ENCODE data around the gene CXCR1. TPM values are rescaled to one million over a fixed set of nuclear protein-coding genes. Genes with fewer than 3 reads are reported as not detected.
"Not testable (repeated sequence)": the region's sequence is repeated elsewhere in the genome, so short reads cannot be mapped to it uniquely, and the experiment has no call there.

Gene CXCR1
- total RNA-seq, 1 donor from 2014 or later: under 0.01 TPM

DNA sequence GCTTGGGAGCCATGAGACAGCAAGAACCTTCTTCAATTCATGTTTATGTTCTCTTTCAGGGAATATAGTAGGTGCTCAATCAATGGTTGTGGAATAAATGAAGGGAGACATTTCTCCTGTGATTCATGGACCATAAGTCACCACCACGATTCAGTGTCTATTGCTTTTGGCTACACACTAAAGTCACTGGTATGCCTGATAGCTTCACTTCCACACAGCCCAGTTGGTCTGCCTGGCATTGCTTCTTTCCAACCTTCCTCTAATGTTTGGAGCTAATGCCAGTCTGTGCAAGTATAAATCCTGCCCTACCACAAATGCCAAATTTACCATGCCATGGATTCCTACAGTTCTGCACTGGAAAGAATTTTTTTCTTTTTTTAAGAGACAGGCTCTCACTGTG lies 1.3 kb upstream of the CXCR1 start:
- no peak for DNase-seq (ENCODE audit: low spot score in 2 of 2)

DNA sequence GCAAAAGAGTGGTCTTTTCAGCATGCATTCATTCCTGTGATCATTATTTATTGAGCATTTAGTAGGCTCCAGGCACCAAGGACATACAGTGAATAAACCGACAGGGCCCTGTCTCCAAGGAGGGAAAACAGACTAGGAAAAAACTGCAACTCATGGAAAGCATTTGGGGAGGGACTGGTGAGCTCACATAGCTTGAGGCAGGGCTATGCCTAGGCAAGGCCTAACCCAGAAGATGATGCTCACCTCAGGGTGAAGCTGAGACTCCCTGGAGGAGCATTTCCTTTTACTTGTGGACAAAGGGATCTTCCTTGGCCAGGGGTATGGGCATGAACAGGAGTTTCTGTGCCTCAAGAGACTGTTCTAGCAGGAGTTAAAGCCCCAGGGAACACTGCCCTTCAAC lies 3.9 kb downstream of the CXCR1 start:
- DNase-seq (ENCODE audit: low spot score in 2 of 2) (no peak), FAIRE-seq (no peak)

More for the DNA sequence above, 1.3 kb upstream of the CXCR1 start:
- FAIRE-seq: no peak

DNA sequence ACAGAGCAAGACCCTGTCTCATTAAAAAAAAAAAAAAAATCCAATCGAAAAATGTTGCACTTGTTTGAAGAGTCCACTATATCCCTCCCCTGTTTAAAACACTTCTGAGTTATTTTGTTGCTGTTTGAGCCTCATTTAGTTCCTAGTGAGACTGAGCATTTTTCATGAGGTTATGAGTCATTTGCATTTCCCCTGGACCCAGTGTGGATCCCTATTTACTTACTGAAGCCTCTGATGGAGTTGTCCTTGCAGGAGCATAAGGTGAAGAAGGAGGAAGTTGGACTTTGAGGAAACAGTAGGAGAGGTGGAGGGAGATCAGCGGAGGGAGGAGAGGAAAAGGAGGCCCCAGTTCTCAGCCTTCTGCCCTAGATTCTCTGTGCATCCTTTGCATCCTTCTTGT lies 5.1 kb downstream of the CXCR1 start:
- FAIRE-seq: no peak
- DNase-seq (ENCODE audit: low spot score in 2 of 2): no peak

DNA sequence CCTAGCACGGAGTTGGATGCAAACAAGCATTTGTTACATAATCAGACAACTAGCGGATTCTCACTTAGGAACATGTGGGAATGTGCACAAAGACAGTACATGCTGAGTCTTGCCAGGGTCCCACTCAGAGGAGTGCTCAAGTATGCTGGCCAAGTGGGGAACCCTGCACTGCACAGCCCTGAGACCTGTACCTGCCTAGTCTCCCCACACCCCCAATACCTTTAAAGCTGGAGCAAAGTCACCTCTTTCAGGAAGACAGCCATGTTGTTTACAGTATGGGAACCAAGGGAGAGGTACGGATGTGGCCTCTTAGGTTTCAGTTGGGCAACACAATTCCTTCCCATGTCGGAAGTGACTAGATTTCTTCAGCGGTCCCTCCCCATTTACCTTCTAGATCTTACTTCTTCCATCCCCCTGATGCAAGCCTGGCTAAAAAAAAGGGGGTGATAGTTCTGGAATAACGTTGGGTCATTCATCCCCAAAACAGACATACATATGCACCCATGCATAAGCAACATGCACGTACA lies 10.7 kb downstream of the CXCR1 start:
- no peak for DNase-seq (ENCODE audit: low spot score in 2 of 2)
- no peak for FAIRE-seq

DNA sequence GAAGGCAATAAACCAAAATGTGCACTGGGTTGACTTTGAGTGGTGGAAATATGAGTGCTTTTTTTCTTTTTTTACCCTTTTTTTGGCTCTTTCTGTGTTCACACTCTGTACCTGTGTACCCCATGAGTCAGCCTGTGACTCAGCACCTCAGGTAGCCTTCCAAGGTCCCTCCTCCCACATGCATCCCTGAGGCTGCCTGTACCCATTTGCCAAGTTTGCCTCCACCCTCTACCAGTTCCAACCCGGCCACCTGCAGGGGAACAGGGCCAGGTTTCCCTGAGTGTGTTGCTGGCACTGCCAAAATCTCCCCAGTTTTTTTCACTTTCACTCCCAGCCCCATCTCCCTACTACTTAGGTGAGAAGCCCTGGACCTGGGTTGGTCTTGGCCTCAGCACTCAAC lies 14.0 kb downstream of the CXCR1 start:
- no peak for FAIRE-seq

DNA sequence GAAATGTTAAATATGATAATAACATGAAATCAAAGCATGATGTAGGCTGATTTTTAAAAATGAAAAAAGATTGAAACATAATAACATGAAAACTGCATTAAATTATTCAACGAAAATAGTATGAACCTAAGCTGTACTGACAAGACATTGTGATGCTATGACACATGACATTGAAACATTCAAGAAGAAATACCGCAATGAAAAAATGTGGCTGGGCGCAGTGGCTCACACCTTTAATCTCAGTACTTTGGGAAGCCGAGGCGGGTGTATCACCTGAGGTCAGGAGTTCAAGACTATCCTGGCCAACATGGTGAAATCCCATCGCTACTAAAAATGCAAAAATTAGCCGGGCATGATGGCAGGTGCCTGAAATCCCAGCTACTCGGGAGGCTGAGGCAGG lies 14.6 kb downstream of the CXCR1 start:
- DNase-seq (ENCODE audit: low spot score in 2 of 2) (no peak), FAIRE-seq (no peak)

More for the DNA sequence above, 14.0 kb downstream of the CXCR1 start:
- no peak for DNase-seq (ENCODE audit: low spot score in 2 of 2)

DNA sequence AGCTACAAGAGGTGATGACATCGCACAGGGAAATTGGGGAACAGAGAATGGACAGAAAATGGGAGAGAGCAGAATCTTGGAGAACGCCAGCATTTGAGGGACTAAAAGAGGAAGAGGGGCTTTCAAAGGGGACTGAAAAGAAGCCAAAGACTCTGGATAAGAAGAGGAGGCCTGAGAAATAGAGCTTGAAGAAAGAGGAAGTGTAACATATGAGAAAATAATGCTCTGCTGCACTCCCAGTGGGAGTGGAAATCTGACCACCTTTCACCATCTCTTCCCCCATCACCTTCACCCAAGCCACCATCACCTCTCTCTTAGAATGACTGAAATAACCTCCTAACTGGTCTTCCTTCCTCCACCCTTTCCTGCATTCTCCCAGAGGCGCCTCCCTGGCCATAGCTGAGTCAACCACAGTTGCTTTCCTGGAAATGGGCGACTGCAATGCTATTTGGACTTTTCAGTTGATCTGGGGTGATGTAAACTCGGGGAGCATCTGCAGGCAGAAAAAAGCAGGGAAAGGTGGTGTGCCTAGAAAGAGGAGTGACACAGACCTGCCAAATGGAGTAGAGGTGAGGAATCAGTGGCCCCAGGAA lies 16.8 kb downstream of the CXCR1 start:
- FAIRE-seq (no peak), DNase-seq (ENCODE audit: low spot score in 2 of 2) (no peak)

DNA sequence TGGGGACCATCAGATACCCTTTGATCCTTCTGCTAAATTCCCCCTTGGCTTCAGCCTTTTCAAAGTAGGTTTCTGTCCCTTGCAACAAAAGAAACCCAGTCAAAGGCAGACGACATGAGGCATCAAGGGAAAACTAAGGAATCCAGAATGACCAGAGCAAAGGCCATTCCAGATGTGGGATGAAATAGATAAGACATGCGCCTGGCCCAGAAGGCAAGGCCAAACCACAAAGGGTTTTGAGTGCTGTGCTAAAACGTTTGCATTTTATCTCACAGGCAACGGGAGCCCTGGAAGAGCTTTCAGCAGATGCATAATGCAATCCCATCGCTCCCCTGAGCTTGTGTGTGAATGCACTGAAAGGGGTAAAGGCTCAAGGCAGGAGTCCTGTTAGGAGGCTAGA lies 17.7 kb downstream of the CXCR1 start:
- no peak for FAIRE-seq

DNA sequence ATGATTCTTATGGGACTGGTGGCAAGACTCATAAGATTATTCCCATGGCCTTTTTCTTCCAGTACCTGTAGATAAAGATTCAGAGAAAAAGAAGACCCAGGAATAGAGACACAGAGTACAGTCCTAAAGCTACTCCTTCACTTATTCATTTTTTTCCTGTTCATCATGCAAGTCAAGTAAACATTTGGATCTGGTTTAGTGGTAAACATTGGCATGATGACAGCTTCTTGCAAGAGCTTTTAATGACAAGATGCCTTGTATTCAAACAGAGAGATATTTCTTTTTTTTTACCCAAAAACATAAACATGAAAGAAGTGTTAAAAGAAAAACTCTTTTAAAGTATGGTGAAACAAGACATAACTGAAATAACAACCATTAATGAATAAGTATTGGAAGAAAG lies 20.7 kb downstream of the CXCR1 start:
- FAIRE-seq (no peak), DNase-seq (ENCODE audit: low spot score in 2 of 2) (no peak)

More for the DNA sequence above, 17.7 kb downstream of the CXCR1 start:
- no peak for DNase-seq (ENCODE audit: low spot score in 2 of 2)

DNA sequence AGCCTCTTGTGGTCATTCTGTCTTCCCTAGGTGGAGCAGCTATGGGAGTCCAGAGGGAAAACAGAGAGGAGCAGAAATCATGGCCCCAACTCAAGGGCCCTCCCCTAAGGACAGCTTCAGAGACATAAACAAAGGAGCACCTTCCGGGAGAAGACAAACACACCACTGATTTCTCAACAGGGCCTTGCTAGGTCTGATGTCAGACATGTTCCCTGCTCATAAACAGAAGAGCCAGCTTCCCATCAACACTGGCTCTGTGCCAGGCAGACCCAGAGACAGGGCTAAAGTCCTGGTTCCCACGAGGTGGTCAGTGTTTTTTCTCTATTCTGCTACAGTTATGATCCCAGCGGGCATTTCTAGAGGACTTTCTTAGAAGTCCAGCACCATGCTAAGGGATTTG lies 21.6 kb downstream of the CXCR1 start:
- FAIRE-seq: no peak

DNA sequence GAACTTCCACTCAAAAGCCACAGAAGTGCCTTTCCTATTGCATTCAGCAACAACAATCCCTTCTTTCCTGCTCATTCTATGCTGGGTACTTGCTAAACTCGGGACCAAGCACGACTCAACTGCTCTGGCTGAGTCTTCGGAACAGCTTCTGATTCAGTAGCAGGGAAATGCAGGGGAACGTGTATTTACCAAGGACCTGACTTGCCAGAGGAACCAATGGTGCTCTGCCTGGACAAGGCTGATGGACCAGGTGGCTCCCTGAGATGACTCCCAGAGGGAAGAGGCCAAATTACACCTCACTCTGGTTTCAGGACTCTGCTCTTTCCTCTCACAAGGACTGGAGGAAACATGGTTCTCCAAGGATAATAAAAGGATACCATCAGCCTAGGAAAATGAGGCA lies 28.7 kb downstream of the CXCR1 start:
- DNase-seq (ENCODE audit: low spot score in 2 of 2) (no peak), FAIRE-seq (no peak)

More for the DNA sequence above, 21.6 kb downstream of the CXCR1 start:
- DNase-seq (ENCODE audit: low spot score in 2 of 2): no peak

DNA sequence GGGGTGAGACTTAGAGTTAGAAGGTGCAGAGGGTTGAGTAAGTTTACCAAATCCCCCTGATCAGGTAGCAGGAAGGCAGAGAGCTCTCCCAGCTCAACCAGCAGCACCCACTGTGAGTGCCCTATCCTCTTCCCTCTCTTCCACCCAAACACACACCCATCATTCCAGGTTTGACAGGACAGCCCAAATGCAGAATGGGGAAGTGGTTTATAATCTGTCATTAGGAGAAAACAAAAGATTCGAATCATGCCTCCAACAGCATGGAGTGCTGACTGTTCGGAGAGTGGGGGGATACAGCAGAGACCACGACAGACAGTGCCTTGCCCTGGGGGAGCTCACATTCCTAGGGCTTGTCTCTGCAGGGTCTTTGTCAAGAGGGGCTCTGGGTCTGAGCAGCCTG lies 29.2 kb downstream of the CXCR1 start:
- DNase-seq (ENCODE audit: low spot score in 2 of 2) (no peak), FAIRE-seq (no peak)

DNA sequence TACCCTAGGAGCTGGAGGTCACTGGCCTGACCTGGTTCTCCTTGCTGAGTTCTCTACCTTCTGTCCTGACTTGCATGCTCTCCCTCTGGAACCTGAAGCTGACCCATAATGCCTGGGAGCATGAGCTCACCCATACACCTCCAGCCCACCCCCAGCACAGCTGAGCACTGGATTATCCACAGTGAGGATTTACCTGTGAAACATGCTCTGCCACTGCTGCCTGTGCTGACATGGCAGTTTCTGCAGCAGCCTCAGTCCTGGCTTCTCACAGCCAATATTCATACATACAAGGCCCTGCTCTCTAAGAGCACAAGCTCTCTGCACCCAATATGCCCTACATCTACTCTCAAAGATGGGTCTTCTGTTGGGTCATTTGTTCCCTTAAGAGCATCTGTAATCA lies 35.9 kb downstream of the CXCR1 start:
- DNase-seq (ENCODE audit: low spot score in 2 of 2) (no peak), FAIRE-seq (no peak)

DNA sequence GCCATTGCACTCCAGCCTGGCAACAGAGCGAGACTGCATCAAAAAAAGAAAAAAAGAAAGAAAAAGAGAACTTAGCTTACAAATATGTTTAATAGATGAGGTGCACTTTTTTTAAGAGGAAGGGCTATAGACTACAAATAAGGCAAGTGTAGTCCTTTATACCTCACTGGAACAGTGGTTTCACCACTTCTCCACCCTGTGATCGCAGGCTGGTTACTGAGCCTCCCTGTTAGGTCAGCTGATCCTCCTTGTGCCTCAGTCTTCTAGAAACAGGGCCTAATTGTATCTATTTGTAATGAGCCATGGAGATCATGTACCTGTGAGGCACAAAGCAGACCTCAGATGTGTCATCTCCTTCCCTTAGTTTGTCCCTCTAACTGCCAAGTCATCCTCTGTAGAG lies 36.4 kb downstream of the CXCR1 start:
- FAIRE-seq (no peak), DNase-seq (ENCODE audit: low spot score in 2 of 2) (no peak)

DNA sequence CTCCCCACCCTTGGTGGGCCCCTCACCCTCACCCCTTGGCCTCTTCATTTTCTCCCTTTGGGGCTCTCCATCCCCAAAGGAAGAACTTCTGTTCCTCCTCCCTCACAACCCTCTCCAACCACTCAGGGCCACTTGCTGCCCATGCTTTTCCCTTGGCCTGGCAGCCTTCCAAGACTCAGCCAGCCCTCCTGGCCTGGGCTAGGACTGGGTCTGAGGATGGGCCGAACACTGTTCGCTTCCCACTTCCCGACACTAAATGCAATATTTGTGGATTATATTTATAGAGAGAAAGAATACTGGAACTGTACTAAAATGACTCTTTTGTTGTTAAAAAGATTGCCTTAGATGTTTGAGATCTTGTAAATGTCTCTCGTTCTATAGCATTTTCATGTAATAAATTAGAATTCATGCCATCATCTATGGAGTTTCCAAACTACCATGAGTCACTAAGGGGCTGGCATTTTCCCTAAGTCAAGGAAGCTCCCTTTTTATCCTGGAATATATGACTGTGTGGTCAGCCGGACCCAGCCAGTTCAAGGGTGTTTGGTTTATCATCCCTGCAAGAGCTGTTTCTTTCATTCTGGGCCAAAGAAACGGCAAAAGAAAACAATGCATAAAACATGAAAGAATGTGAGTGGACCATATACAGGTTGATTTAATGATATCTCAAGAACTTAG lies 37.2 kb downstream of the CXCR1 start:
- DNase-seq (ENCODE audit: low spot score in 2 of 2) (no peak), FAIRE-seq (no peak)

DNA sequence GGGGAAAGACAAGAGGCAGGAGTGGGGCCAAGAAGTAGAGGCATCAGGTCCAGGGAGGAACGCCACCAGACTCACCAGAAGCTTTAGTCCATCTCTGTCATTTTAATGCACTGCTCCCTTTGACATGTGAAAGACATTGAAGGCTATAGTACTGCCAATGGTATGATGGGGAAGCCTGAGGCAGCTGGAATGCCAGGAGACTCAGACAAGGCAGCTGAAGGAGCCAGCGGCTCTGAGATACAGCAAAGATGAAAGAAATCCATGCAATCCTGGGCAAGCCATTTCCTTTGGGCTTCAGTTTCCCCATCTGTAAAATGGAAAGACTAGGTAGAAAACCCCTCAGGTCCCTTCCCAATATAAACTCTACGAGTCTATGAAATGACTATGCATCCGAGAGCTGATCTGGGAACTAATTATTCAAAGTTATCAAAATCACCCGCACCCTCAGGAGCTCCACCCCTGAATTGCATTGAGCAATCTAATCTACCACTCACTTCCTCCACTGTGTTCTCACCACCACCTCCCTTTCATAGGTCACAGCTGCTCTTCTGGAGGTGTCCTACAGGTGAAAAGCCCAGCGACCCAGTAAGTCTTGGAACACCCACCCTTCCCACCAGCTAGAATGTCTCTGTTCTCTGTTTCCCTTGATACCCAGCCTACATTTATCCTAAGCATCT lies 37.8 kb downstream of the CXCR1 start:
- FAIRE-seq (no peak), DNase-seq (ENCODE audit: low spot score in 2 of 2) (no peak)

DNA sequence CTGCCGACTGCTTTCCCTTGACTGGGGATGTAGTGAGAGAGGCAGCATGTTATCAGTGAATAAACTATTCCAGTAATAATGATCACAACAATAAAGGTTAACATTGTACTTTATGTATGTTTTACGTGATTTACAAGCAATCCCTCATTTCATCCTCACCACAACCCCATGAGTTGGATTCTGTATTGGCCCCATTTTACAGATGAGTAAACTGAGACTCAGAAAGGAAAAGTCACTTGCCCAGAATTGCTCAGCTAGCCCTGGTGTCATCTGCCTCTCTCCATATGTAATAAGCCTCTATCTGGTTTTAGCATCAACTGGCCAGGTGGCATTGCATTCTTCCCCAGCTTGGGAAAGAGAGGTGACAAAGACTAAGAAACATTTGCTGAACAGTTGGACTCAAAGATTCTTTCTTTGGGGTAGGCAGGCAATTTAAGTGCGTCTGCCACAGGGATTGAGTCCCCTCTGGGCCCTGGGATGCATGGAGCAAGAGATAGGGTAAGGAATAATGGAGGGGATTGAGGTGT lies 38.8 kb downstream of the CXCR1 start:
- DNase-seq (ENCODE audit: low spot score in 2 of 2) (no peak), FAIRE-seq (no peak)

DNA sequence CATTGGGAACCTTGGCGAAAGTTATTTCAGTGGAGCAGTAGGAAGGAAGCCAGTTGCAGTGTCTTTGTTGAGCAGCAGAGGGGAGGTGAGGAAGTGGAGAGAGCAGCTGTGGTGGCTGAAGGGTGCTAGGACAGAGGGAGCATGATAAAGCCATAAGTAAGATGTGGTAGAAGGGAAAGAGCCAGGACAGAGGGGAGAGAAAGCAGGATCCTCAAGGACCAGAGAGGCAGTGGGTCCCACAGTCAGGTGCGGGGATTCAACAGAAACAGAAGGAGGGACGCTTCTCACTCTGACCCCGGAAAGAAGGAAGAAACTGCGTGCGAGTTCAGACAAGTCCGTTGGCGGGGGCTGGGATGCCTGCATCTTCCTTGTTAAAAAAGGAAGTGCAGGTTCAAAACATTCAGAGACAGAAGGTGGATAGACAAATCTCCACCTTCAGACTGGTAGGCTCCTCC lies 41.1 kb downstream of the CXCR1 start, which contains the start of gene CXCR2:
CXCR2 (plus strand) TSS at position 403 of the 455 bp plus-strand sequence. CDS start 8,774 bp downstream, outside the sequence.
- DNase-seq (ENCODE audit: low spot score in 2 of 2) (no peak), FAIRE-seq (no peak)

DNA sequence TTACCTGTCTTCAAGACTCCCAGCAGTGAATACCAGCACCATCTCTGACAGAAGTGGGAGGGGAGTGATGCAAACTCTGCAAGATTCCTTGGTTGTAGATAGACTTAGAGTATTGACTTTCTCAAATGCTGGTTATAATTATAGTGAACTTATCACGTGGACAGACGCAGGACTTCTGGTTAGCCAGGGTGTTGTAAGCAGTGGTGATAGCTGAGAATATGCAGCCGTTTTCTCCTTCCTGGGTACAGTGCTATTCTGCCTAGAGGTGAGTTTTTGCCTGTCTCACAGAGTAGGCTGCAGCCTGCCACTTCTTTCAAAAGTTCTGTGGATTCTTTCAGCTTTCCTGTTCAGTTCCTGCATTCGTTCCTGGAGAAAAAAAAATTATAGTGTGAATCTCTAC lies 41.7 kb downstream of the CXCR1 start:
- no peak for DNase-seq (ENCODE audit: low spot score in 2 of 2)
- no peak for FAIRE-seq

DNA sequence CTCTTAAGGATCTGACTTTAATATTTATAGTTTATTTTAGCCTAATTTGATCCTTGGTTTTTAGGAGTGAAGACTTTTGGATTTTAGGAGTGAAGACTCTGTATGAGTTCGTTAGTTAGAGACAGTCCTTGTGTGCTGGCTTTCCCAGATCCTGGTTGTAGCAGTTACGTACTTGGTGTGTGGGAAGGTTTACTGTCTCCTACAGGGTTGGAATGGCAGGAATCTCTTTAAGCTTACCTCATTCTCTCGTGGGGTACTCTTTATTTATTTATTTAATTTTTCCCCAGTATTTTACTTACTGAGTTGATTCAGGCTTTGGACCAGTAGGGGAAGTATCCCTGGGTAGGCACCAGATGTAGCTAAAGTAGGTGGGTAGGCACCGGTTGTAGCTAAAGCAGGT lies 42.8 kb downstream of the CXCR1 start:
- no peak for FAIRE-seq

DNA sequence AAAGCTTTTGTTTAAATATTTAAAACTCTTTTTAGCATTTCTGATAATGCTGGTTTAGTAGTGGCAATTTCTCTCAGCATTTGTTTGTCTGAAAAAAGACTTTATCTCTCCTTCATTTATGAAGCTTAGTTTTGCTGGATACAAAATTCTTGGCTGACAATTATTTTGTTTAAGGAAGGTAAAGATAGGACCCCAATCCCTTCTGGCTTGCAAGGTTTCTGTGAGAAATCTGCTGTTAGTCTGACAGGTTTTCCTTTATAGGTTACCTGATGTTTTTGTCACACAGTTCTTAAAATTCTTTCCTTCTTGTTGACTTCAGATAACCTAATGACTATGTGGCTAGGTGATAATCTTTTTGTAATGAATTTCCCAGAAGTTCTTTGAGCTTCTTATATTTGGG lies 44.5 kb downstream of the CXCR1 start:
- not testable (repeated sequence) for DNase-seq (ENCODE audit: low spot score in 2 of 2); FAIRE-seq

More for the DNA sequence above, 42.8 kb downstream of the CXCR1 start:
- DNase-seq (ENCODE audit: low spot score in 2 of 2): no peak
